T follicular helper cell (primary cell): Measurements from ENCODE around the gene PPIF.

Source experiments
- DNase-seq: peaks from one replicate; pipeline ENCODE4 v3.0.0-alpha.2; 2020; ENCODE audit warnings: low read depth
- total RNA-seq, 2 experiments: gene quantifications; one replicate each; lab custom pipeline; 2026; lab: John Stamatoyannopoulos, UW

Gene PPIF
- 38.1 to 142 reads per million in 2 experiments for total RNA-seq

GRCh38 chr10:79347226-79347893, at the start of gene PPIF:
Gene PPIF (plus strand): TSS chr10:79347469. CDS start chr10:79347549, 80 bp downstream.
- peak; percentile 88 for DNase-seq

- DNase-seq = no peak
These were observed 48.6 kb upstream of the PPIF start for GRCh38 chr10:79298403-79299244.

- no peak for DNase-seq
These were observed 47.6 kb upstream of the PPIF start for GRCh38 chr10:79299397-79300241.

DNA sequence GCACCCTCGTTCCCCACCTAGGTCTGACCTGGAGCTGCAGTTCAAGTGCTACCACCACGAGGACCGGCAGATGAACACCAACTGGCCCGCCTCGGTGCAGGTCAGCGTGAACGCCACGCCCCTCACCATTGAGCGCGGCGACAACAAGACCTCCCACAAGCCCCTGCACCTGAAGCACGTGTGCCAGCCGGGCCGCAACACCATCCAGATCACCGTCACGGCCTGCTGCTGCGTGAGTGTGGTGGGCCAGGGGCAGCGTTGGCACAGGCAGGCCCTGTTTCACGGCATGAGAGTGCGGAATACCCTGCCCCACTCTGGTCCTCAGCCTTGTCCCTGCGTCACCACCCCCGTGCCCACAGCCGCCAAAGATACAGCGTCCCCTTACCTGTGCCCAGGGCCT, 46.6 kb upstream of the PPIF start:
- no peak for DNase-seq

- no peak for DNase-seq
These were observed 45.3 kb upstream of the PPIF start for GRCh38 chr10:79301754-79302530.

GRCh38 chr10:79303631-79304478, 43.4 kb upstream of the PPIF start:
- no peak for DNase-seq

GRCh38 chr10:79304479-79305087, 42.7 kb upstream of the PPIF start:
- DNase-seq = no peak

DNA sequence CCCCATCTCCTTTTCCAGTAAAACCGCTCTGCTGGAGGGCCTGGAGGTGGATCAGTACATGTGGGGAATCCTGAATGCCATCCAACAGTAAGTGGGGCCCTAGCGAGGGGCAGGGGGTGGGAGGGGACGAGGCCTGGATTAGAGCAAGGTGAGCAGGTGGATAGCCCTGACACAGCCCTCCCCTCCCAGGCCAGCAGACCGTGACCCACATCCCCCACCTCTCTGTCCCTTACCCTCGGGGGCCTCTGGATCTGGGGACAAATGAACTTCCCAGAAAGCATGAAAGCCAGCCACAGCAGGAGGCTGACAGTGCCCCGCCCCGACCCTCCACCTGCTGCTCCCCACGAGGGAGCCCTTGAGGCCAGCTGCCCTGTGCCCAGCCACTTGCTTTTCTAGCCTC, 41.8 kb upstream of the PPIF start:
- DNase-seq = no peak

GRCh38 chr10:79305988-79306387, 41.3 kb upstream of the PPIF start:
- no peak for DNase-seq

GRCh38 chr10:79306644-79307220, 40.5 kb upstream of the PPIF start:
- DNase-seq = no peak

DNA sequence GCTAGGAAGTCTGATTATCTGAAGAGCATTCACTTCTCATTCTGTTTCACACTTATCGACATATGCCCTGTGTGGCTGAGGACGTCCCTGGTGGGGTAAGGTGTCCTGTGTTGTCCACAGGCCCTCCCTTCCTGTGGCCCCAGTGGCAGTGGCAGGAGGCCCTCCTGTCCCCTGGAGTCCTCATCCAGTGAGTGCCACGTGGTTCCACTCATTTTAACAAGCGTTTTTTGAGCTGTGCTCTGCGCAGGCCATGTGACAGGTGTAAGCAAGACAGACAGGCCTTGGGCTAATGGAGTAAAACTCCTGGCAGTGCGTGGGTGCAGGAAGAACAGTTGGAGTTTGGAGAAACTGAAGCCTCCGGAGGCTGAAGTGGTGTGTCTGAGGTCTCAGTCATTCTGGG, 39.3 kb upstream of the PPIF start:
- no peak for DNase-seq

- DNase-seq = no peak
These were observed 38.2 kb upstream of the PPIF start for GRCh38 chr10:79308969-79309665.

GRCh38 chr10:79310200-79310865, 36.9 kb upstream of the PPIF start:
- DNase-seq = no peak

GRCh38 chr10:79310911-79311573, 36.2 kb upstream of the PPIF start:
- DNase-seq = no peak

- no peak for DNase-seq
These were observed 35.5 kb upstream of the PPIF start for GRCh38 chr10:79311581-79312407.

- no peak for DNase-seq
These were observed 34.6 kb upstream of the PPIF start for GRCh38 chr10:79312601-79313187.

- DNase-seq = no peak
These were observed 33.9 kb upstream of the PPIF start for GRCh38 chr10:79313320-79313719.
